RWPE1 (cell line): ENCODE measurements around the gene PRPS1.
"Not testable (repeated sequence)": the region's sequence is repeated elsewhere in the genome, so short reads cannot be mapped to it uniquely, and the experiment has no call there.

Experiments used
- CTCF ChIA-PET: fragments of 350-600 bp; sonication (Branson Sonifier 250); formaldehyde crosslinking; extraction: SDS; loops from one replicate; lab custom pipeline; 2021; lab: Yijun Ruan, JAX
- POLR2A ChIA-PET: fragments of 400-600 bp; formaldehyde crosslinking; extraction: SDS; loops from one replicate; lab custom pipeline; 2020; ENCODE audit warnings: antibody characterized with exemption; ENCODE audit not compliant: low non-redundant PET; lab: Yijun Ruan, JAX
- DNase-seq: peaks from one replicate; pipeline ENCODE4 v3.0.0; 2012; ENCODE audit warnings: low spot score
- H3K27ac ChIP-seq: fragments of 450-650 bp; 2 replicates; pipeline ENCODE4 v1.5.1; 2017
- CTCF ChIP-seq: fragments of 450-650 bp; conservative IDR thresholded peaks from 2 replicates; pipeline ENCODE4 v1.5.1; 2017; ENCODE audit warnings: low read depth, mild to moderate bottlenecking

The PRPS1 gene

GRCh38 chrX:107603429-107604159 is 24.7 kb upstream of the PRPS1 start:
- ChIA-PET CTCF (interaction anchor here (0.5 to 0.6 kb wide), 2 partner anchors 59 to 179 kb away, joined by 3 to 5 read pairs; no protein-coding TSS in a partner anchor), POLR2A (no interaction called here)
- no peak for DNase-seq
- H3K27ac ChIP-seq, result no peak overlapping the region
- no peak for TF ChIP-seq CTCF

GRCh38 chrX:107609061-107609460 is 19.2 kb upstream of the PRPS1 start:
- POLR2A ChIA-PET, CTCF ChIA-PET, H3K27ac ChIP-seq, DNase-seq: not testable (repeated sequence)

GRCh38 chrX:107610667-107611066 is 17.6 kb upstream of the PRPS1 start:
- CTCF ChIA-PET, result interaction anchor here (0.6 kb wide), 1 partner anchor 13 kb away, joined by 3 read pairs; no protein-coding TSS in a partner anchor
- TF ChIP-seq CTCF, result no peak
- POLR2A ChIA-PET, result no interaction called here
- no peak overlapping the region for H3K27ac ChIP-seq
- no peak for DNase-seq

GRCh38 chrX:107619885-107620322 is 8.4 kb upstream of the PRPS1 start:
- no peak overlapping the region for H3K27ac ChIP-seq
- DNase-seq, result no peak
- ChIA-PET CTCF (interaction anchor here (0.6 kb wide), 1 partner anchor 97 kb away, joined by 3 read pairs; no protein-coding TSS in a partner anchor), POLR2A (no interaction called here)
- TF ChIP-seq CTCF, result no peak

GRCh38 chrX:107624893-107625292 is 3.4 kb upstream of the PRPS1 start:
- H3K27ac ChIP-seq, result no peak overlapping the region
- TF ChIP-seq CTCF, result no peak
- ChIA-PET POLR2A (no interaction called here), CTCF (no interaction called here)
- no peak for DNase-seq

- CTCF ChIA-PET, result interaction anchor here (0.8 kb wide), 1 partner anchor 540 kb away, joined by 5 read pairs; no protein-coding TSS in a partner anchor
- no peak overlapping the region for H3K27ac ChIP-seq
- no peak for TF ChIP-seq CTCF
- POLR2A ChIA-PET, result no interaction called here
- no peak for DNase-seq
These were observed 2.6 kb upstream of the PRPS1 start for GRCh38 chrX:107625739-107626138.

- DNase-seq, result no peak
- H3K27ac ChIP-seq, result no peak overlapping the region
- CTCF ChIA-PET, result interaction anchor here (0.8 kb wide), 1 partner anchor 540 kb away, joined by 5 read pairs; no protein-coding TSS in a partner anchor
- TF ChIP-seq CTCF, result no peak
- POLR2A ChIA-PET, result no interaction called here
These were observed 1.8 kb upstream of the PRPS1 start for GRCh38 chrX:107626481-107626880.
